ENCODE measurements around the gene ZC3H10. TPM values are rescaled to one million over a fixed set of nuclear protein-coding genes. Genes with fewer than 3 reads are reported as not detected.
A peak's percentile ranks its signal among the peaks of the same experiment; 100 is the strongest.

Gene ZC3H10
- total RNA-seq, 8 experiments from 2014 or later, result 5.8 to 11.7 (median 8.0) TPM

GRCh38 chr12:56160894-56161689 lies 43.0 kb downstream of the ZC3H10 start:
- WGBS, 10 experiments, result 29 to 100% (median 87%) methylated on average over 1 to 7 of the region's 11 CpGs; no CpG with 5 or more reads in 4 of the 10 experiments
- in situ Hi-C loops (cut with MboI; ENCODE audit: low pct_unique_long_range_greater_than_20kb in 2 of 9, low sequenced_read_pairs in 9 of 9, unreplicated experiment in 9 of 9), result loop anchor here in 1 of 9 experiments (25.0 kb wide), 1 partner anchor 101 kb away; the partner anchor contains the start of genes ANKRD52 and COQ10A
- H3K27ac ChIP-seq, result no peak overlapping the region
- ATAC-seq (replicated peaks in 6 of 8), result no peak
- H3K4me1 ChIP-seq (replicated peaks in 1 of 2), result peaks cover 19 to 21% of the 10 kb centered on the region in 2 donors
- H3K4me3 ChIP-seq, result no peak overlapping the region

DNA sequence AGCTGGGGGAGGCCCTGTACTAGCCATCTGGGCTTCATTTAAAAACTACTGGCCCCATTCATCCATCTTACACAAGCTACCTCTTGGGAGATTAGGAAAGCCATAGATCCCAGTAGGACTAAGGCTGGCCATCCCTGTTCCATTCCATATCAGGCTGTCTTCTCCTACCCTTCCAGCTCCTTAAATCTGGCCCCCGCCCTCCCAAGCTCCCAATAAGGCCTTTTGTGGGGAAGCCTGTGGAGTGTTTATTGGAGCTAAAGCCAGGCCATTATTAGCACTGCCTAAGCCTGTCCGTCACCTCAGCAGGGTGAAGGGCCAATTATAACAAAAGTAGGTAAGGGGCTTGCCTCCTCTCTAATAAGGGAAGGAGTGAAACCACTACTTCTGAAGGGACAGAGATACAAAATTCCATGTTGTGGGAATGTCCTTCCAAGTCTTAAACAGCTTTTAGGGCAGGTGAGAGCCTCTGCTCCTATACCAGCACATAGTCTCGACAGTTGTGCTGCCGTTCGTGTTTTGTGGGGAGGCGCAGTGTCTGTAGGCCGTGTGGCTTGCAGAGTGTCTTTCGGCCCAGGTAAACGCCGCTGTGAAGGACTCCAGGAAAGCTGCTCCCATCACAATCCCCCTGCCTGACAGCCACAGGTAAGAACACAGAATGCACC lies 43.8 kb downstream of the ZC3H10 start:
- ATAC-seq (replicated peaks in 6 of 8), result no peak
- WGBS, 10 experiments, result 44 to 100% (median 92%) methylated on average over 1 to 9 of the region's 10 CpGs; no CpG with 5 or more reads in 1 of the 10 experiments
- in situ Hi-C loops (cut with MboI; ENCODE audit: low pct_unique_long_range_greater_than_20kb in 2 of 9, low sequenced_read_pairs in 9 of 9, unreplicated experiment in 9 of 9), result loop anchor here in 1 of 9 experiments (25.0 kb wide), 1 partner anchor 100 kb away; the partner anchor contains the start of genes ANKRD52 and COQ10A
- H3K4me1 ChIP-seq (replicated peaks in 1 of 2), result peaks cover 19% of the 10 kb centered on the region in 2 donors
- no peak overlapping the region for H3K27ac ChIP-seq
- H3K4me3 ChIP-seq, result no peak overlapping the region

- Histone ChIP-seq H3K4me3 (no peak overlapping the region), H3K27ac (no peak overlapping the region), H3K4me1 (replicated peaks in 1 of 2) (peaks cover 14 to 16% of the 10 kb centered on the region in 2 donors)
- ATAC-seq (replicated peaks in 6 of 8), result no peak
- 51 to 100% (median 84%) methylated on average over 1 to 11 of the region's 11 CpGs for WGBS, 10 experiments
- in situ Hi-C loops (cut with MboI; ENCODE audit: low pct_unique_long_range_greater_than_20kb in 2 of 9, low sequenced_read_pairs in 9 of 9, unreplicated experiment in 9 of 9), result loop anchor here in 1 of 9 experiments (25.0 kb wide), 1 partner anchor 100 kb away; the partner anchor contains the start of genes ANKRD52 and COQ10A
Observed at GRCh38 chr12:56162468-56163290, 44.6 kb downstream of the ZC3H10 start.

GRCh38 chr12:56163533-56164344 lies 45.7 kb downstream of the ZC3H10 start:
- 17 to 100% (median 74%) methylated on average over 1 to 3 of the region's 11 CpGs; no CpG with 5 or more reads in 6 of the 10 experiments for WGBS, 10 experiments
- Histone ChIP-seq H3K27ac (no peak overlapping the region), H3K4me1 (replicated peaks in 1 of 2) (peaks cover 14 to 16% of the 10 kb centered on the region in 2 donors), H3K4me3 (no peak overlapping the region)
- peak in 7 of 8 experiments; percentile 1 to 14 (median 9) for ATAC-seq (replicated peaks in 6 of 8)
- in situ Hi-C loops (cut with MboI; ENCODE audit: low pct_unique_long_range_greater_than_20kb in 2 of 9, low sequenced_read_pairs in 9 of 9, unreplicated experiment in 9 of 9), result loop anchor here in 1 of 9 experiments (25.0 kb wide), 1 partner anchor 99 kb away; the partner anchor contains the start of genes ANKRD52 and COQ10A

- Histone ChIP-seq H3K4me1 (replicated peaks in 1 of 2) (peaks cover 14 to 15% of the 10 kb centered on the region in 2 donors), H3K4me3 (no peak overlapping the region), H3K27ac (no peak overlapping the region)
- WGBS, 10 experiments, result 50 to 96% (median 93%) methylated on average over 1 to 9 of the region's 17 CpGs; no CpG with 5 or more reads in 3 of the 10 experiments
- peak in 2 of 8 experiments; percentile 4 to 13 for ATAC-seq (replicated peaks in 6 of 8)
- in situ Hi-C loops (cut with MboI; ENCODE audit: low pct_unique_long_range_greater_than_20kb in 2 of 9, low sequenced_read_pairs in 9 of 9, unreplicated experiment in 9 of 9), result loop anchor here in 1 of 9 experiments (25.0 kb wide), 1 partner anchor 98 kb away; the partner anchor contains the start of genes ANKRD52 and COQ10A
Observed at GRCh38 chr12:56164345-56164729, 46.3 kb downstream of the ZC3H10 start.

GRCh38 chr12:56165369-56165768 lies 47.3 kb downstream of the ZC3H10 start:
- Histone ChIP-seq H3K27ac (no peak overlapping the region), H3K4me1 (replicated peaks in 1 of 2) (peaks cover 4 to 5% of the 10 kb centered on the region in 2 donors), H3K4me3 (no peak overlapping the region)
- WGBS, 10 experiments, result 43 to 100% (median 88%) methylated on average over 1 to 4 of the region's 4 CpGs; no CpG with 5 or more reads in 6 of the 10 experiments
- in situ Hi-C loops (cut with MboI; ENCODE audit: low pct_unique_long_range_greater_than_20kb in 2 of 9, low sequenced_read_pairs in 9 of 9, unreplicated experiment in 9 of 9), result loop anchor here in 1 of 9 experiments (25.0 kb wide), 1 partner anchor 97 kb away; the partner anchor contains the start of genes ANKRD52 and COQ10A
- ATAC-seq (replicated peaks in 6 of 8), result peak in 2 of 8 experiments; percentile 5 to 16

DNA sequence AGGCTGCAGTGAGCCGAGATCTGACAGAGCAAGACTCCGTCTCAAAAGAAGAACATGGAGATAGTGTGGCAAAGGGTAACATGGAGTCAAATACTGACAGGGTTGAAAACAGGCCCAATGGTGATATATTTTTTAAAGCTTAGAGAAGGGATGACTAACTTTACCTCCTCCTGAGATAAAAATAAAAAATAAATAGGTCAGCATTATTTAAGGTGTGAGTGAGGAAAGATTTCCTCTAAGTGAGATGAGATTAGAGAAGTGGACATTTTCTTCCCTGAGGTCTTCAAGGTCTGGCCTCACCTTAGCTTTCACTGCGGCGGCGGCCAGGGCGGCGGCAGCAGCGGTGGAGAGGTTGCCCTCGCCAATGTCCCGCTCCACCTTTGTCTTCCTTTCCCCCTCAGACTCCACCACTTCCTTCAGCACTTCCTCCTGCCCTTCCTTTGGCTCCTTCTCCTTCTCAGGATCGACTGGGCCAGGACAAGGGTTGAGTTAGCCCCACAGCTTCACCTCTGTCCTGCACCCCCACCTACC lies 51.2 kb downstream of the ZC3H10 start:
- in situ Hi-C loops (cut with MboI; ENCODE audit: low pct_unique_long_range_greater_than_20kb in 2 of 9, low sequenced_read_pairs in 9 of 9, unreplicated experiment in 9 of 9), result loop anchor here in 1 of 9 experiments (25.0 kb wide), 1 partner anchor 93 kb away; the partner anchor contains the start of genes ANKRD52 and COQ10A
- Histone ChIP-seq H3K4me1 (replicated peaks in 1 of 2) (no peaks in the 10 kb centered on the region), H3K4me3 (no peak overlapping the region), H3K27ac (no peak overlapping the region)
- no peak for ATAC-seq (replicated peaks in 6 of 8)
- WGBS, 10 experiments, result 40 to 100% (median 95%) methylated on average over 1 to 11 of the region's 11 CpGs; no CpG with 5 or more reads in 2 of the 10 experiments

DNA sequence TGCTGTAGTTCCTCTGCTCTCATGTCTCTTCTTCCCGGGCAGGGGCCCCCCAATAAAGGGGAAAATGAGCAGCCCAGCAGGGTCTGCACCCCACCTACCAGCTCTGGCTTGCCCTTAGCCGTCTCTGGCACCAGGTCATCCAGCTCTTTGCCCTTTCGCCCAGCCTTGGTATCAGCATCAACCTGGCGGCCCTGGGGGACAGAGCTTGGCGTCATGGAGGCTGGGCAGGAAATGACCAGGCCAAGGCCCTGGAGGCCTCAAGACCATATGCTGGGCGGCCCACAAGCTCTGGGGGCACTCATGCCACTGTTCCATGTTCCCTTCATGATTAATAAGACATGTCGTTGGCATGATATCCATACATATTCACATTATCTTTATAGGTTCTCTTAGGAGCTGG lies 54.8 kb downstream of the ZC3H10 start:
- Histone ChIP-seq H3K4me3 (no peak overlapping the region), H3K27ac (no peak overlapping the region), H3K4me1 (replicated peaks in 1 of 2) (no peaks in the 10 kb centered on the region)
- no peak for ATAC-seq (replicated peaks in 6 of 8)
- in situ Hi-C loops (cut with MboI; ENCODE audit: low pct_unique_long_range_greater_than_20kb in 2 of 9, low sequenced_read_pairs in 9 of 9, unreplicated experiment in 9 of 9), result loop anchor here in 1 of 9 experiments (25.0 kb wide), 1 partner anchor 89 kb away; the partner anchor contains the start of genes ANKRD52 and COQ10A
- 86 to 100% (median 93%) methylated on average over 1 to 4 of the region's 7 CpGs; no CpG with 5 or more reads in 4 of the 10 experiments for WGBS, 10 experiments

Other genes with a start within 250 kb of the ZC3H10 start
- 10 to 100 TPM; 20.1 to 44.4 (median 31.7) TPM for gene PYM1, start 190.4 kb upstream of the ZC3H10 start, total RNA-seq
- gene DGKA, start 187.1 kb upstream of the ZC3H10 start, total RNA-seq, result 10 to 100 TPM in 4 of 8 experiments, 1 to 10 TPM in 4; 3.4 to 63.0 (median 9.2) TPM
- gene PMEL, start 152.2 kb upstream of the ZC3H10 start, total RNA-seq, result 10 to 100 TPM in 1 of 8 experiments, 1 to 10 TPM in 6, under 1 TPM in 1; 0.86 to 14.4 (median 1.7) TPM
- gene CDK2, start 151.4 kb upstream of the ZC3H10 start, total RNA-seq, result 10 to 100 TPM in 4 of 8 experiments, 1 to 10 TPM in 4; 6.0 to 43.0 (median 15.8) TPM
- gene RAB5B, start 144.2 kb upstream of the ZC3H10 start, total RNA-seq, result 10 to 100 TPM; 56.3 to 95.6 (median 76.0) TPM
- gene SUOX, start 121.0 kb upstream of the ZC3H10 start, total RNA-seq, result 10 to 100 TPM; 10.4 to 23.0 (median 17.0) TPM
- 1 to 10 TPM; 1.4 to 8.6 (median 6.4) TPM for gene IKZF4, start 97.2 kb upstream of the ZC3H10 start, total RNA-seq
- 1,000 to 10,000 TPM in 1 of 8 experiments, 100 to 1,000 TPM in 7; 282 to 1,536 (median 616) TPM for gene RPS26, start 76.3 kb upstream of the ZC3H10 start, total RNA-seq
- 1 to 10 TPM in 7 of 8 experiments, under 1 TPM in 1; 0.63 to 7.2 (median 2.1) TPM for gene ERBB3, start 38.1 kb upstream of the ZC3H10 start, total RNA-seq
- gene PA2G4, start 13.7 kb upstream of the ZC3H10 start, total RNA-seq, result 100 to 1,000 TPM in 4 of 8 experiments, 10 to 100 TPM in 4; 60.8 to 254 (median 99.3) TPM
- gene RPL41, start 1.6 kb upstream of the ZC3H10 start, total RNA-seq, result 1,000 to 10,000 TPM; 2,948 to 7,132 (median 5,415) TPM
- gene ESYT1, start 10.0 kb downstream of the ZC3H10 start, total RNA-seq, result 10 to 100 TPM; 13.4 to 54.6 (median 44.2) TPM
- gene MYL6B, start 34.3 kb downstream of the ZC3H10 start, total RNA-seq, result 100 to 1,000 TPM in 5 of 8 experiments, 10 to 100 TPM in 3; 61.3 to 217 (median 142) TPM
- gene MYL6, start 40.1 kb downstream of the ZC3H10 start, total RNA-seq, result 1,000 to 10,000 TPM; 1,063 to 2,469 (median 1,244) TPM
- 100 to 1,000 TPM in 1 of 8 experiments, 10 to 100 TPM in 7; 18.1 to 110 (median 77.9) TPM for gene SMARCC2, start 71.2 kb downstream of the ZC3H10 start, total RNA-seq
- 10 to 100 TPM; 28.9 to 62.1 (median 41.7) TPM for gene RNF41, start 103.7 kb downstream of the ZC3H10 start, total RNA-seq
- 10 to 100 TPM; 22.1 to 61.7 (median 51.1) TPM for gene NABP2, start 106.1 kb downstream of the ZC3H10 start, total RNA-seq
- 1 to 10 TPM in 3 of 8 experiments, under 1 TPM in 3, not detected in 2; 0.49 to 2.6 (median 1.1) TPM for gene SLC39A5, start 111.8 kb downstream of the ZC3H10 start, total RNA-seq
- gene ANKRD52, start 140.1 kb downstream of the ZC3H10 start, total RNA-seq, result 10 to 100 TPM in 6 of 8 experiments, 1 to 10 TPM in 2; 5.3 to 30.7 (median 12.0) TPM
- gene COQ10A, start 148.7 kb downstream of the ZC3H10 start, total RNA-seq, result 10 to 100 TPM in 7 of 8 experiments, 1 to 10 TPM in 1; 6.8 to 17.4 (median 14.3) TPM
- gene CS, start 182.1 kb downstream of the ZC3H10 start, total RNA-seq, result 100 to 1,000 TPM in 5 of 8 experiments, 10 to 100 TPM in 3; 66.8 to 208 (median 106) TPM
- 100 to 1,000 TPM; 102 to 231 (median 141) TPM for gene CNPY2, start 197.7 kb downstream of the ZC3H10 start, total RNA-seq
- 10 to 100 TPM; 20.3 to 97.3 (median 30.4) TPM for gene PAN2, start 215.7 kb downstream of the ZC3H10 start, total RNA-seq
- gene IL23A, start 220.6 kb downstream of the ZC3H10 start, total RNA-seq, result 1 to 10 TPM in 4 of 8 experiments, under 1 TPM in 4; 0.28 to 3.8 (median 1.1) TPM
- 100 to 1,000 TPM in 3 of 8 experiments, 10 to 100 TPM in 5; 26.5 to 458 (median 72.4) TPM for gene STAT2, start 241.8 kb downstream of the ZC3H10 start, total RNA-seq
- under 1 TPM in 7 of 8 experiments, not detected in 1; 0.14 to 0.76 (median 0.36) TPM for gene APOF, start 244.6 kb downstream of the ZC3H10 start, total RNA-seq